GM13977 (cell line): ENCODE data around the gene NYAP2.

Experiments
- DNase-seq: peaks from one replicate; pipeline ENCODE4 v3.0.0; 2012; ENCODE audit warnings: low spot score
- CTCF ChIP-seq: IDR thresholded peaks from 2 replicates; pipeline ENCODE4 v1.5.1; 2012; ENCODE audit warnings: mild to moderate bottlenecking, control low read depth; ENCODE audit not compliant: insufficient read depth; ENCODE audit errors: extremely low read depth, missing control alignments
- in situ Hi-C: fragments of 300-500 bp; cut with MboI; formaldehyde crosslinking; loops from one replicate; pipeline ENCODE4 v1.12.0; 2022; ENCODE audit warnings: low sequenced_read_pairs, low pct_unique_long_range_greater_than_20kb, mixed read lengths, inconsistent platforms; ENCODE audit not compliant: unreplicated experiment

Gene NYAP2

GRCh38 chr2:225464346-225465025, 65.0 kb downstream of the NYAP2 start:
- in situ Hi-C loops = no loop called here
- no peak for TF ChIP-seq CTCF
- DNase-seq = no peak

- no peak for TF ChIP-seq CTCF
- no peak for DNase-seq
- in situ Hi-C loops = no loop called here
Measured at GRCh38 chr2:225465827-225466226, 66.3 kb downstream of the NYAP2 start.

- no peak for DNase-seq
- in situ Hi-C loops = no loop called here
- TF ChIP-seq CTCF = no peak
Measured at GRCh38 chr2:225466891-225467604, 67.5 kb downstream of the NYAP2 start.

GRCh38 chr2:225468131-225468530, 68.6 kb downstream of the NYAP2 start:
- DNase-seq = no peak
- no peak for TF ChIP-seq CTCF
- in situ Hi-C loops = no loop called here

GRCh38 chr2:225471039-225471438, 71.5 kb downstream of the NYAP2 start:
- TF ChIP-seq CTCF = no peak
- DNase-seq = no peak
- in situ Hi-C loops = no loop called here

GRCh38 chr2:225471482-225471881, 72.0 kb downstream of the NYAP2 start:
- no peak for TF ChIP-seq CTCF
- in situ Hi-C loops = no loop called here
- DNase-seq = no peak

GRCh38 chr2:225472161-225472560, 72.7 kb downstream of the NYAP2 start:
- TF ChIP-seq CTCF = no peak
- in situ Hi-C loops = no loop called here
- DNase-seq = no peak
